ENCODE measurements around the gene RAPGEF4.
A peak's percentile ranks its signal among the peaks of the same experiment; 100 is the strongest.

Gene RAPGEF4

GRCh38 chr2:172836347-172836821, 100.7 kb downstream of the RAPGEF4 start:
- no peaks in the 10 kb centered on the region for H3K27me3 ChIP-seq (ENCODE audit: insufficient read depth, low read length)
- no peak overlapping the region for H3K9ac ChIP-seq (ENCODE audit: low read length)
- DNase-seq: peak; percentile 87 to 95
- H3K4ac ChIP-seq (ENCODE audit: low read depth, low read length): no peak overlapping the region
- H3K14ac ChIP-seq (ENCODE audit: low read length): peak overlapping the region; percentile 51
- H3K79me1 ChIP-seq (ENCODE audit: low read length): peaks cover 9% of the 10 kb centered on the region
- no peak overlapping the region for H4K91ac ChIP-seq (ENCODE audit: low read depth, low read length)
- no peak overlapping the region for H3K4me2 ChIP-seq (ENCODE audit: low read length)
- H3K36me3 ChIP-seq (ENCODE audit: control insufficient read depth in 1 of 2, insufficient read depth in 2 of 2, low read length in 2 of 2): no peaks in the 10 kb centered on the region
- H3K9me3 ChIP-seq (ENCODE audit: insufficient read depth, low read depth, low read length): no peaks in the 10 kb centered on the region
- H4K8ac ChIP-seq (ENCODE audit: low read depth, low read length): peak overlapping the region; percentile 44
- H2BK12ac ChIP-seq (ENCODE audit: low read length): peak overlapping the region; percentile 33
- H3K4me1 ChIP-seq (ENCODE audit: control insufficient read depth in 1 of 2, insufficient read depth in 2 of 2, low read length in 2 of 2): peaks cover 2 to 11% of the 10 kb centered on the region in 2 experiments
- H3K27ac ChIP-seq (ENCODE audit: low read depth, low read length): peak overlapping the region; percentile 36
- no peaks in the 10 kb centered on the region for H3K79me2 ChIP-seq (ENCODE audit: control insufficient read depth, insufficient read depth, low read length, poor library complexity)
- H2BK120ac ChIP-seq (ENCODE audit: insufficient read depth, low read length, poor library complexity): peak overlapping the region; percentile 65
- H2BK5ac ChIP-seq (ENCODE audit: low read depth, low read length, poor library complexity): no peak overlapping the region
- H3K4me3 ChIP-seq (ENCODE audit: low read depth, low read length): no peak overlapping the region
- H3K18ac ChIP-seq (ENCODE audit: low read length): no peak overlapping the region
- no peak overlapping the region for H2AK5ac ChIP-seq (ENCODE audit: low read length)
- H3K23ac ChIP-seq (ENCODE audit: low read length): peak overlapping the region; percentile 37
- WGBS (ENCODE audit: extremely low coverage, insufficient coverage, insufficient read length): no CpG with 5 or more reads among the region's 6 CpGs
- no peak overlapping the region for H4K12ac ChIP-seq (ENCODE audit: low read depth, low read length)
- H2AFZ ChIP-seq (ENCODE audit: insufficient read depth, low read length, poor library complexity): peak overlapping the region; percentile 6

- Histone ChIP-seq H3K18ac (ENCODE audit: low read length) (no peak overlapping the region), H3K27me3 (ENCODE audit: insufficient read depth, low read length) (no peaks in the 10 kb centered on the region), H3K23ac (ENCODE audit: low read length) (no peak overlapping the region), H3K4me3 (ENCODE audit: low read depth, low read length) (no peak overlapping the region), H3K4me2 (ENCODE audit: low read length) (no peak overlapping the region), H3K27ac (ENCODE audit: low read depth, low read length) (no peak overlapping the region), H3K4ac (ENCODE audit: low read depth, low read length) (no peak overlapping the region), H4K8ac (ENCODE audit: low read depth, low read length) (no peak overlapping the region), H2AFZ (ENCODE audit: insufficient read depth, low read length, poor library complexity) (no peak overlapping the region), H2AK5ac (ENCODE audit: low read length) (no peak overlapping the region), H2BK120ac (ENCODE audit: insufficient read depth, low read length, poor library complexity) (no peak overlapping the region), H2BK12ac (ENCODE audit: low read length) (no peak overlapping the region), H3K9me3 (ENCODE audit: insufficient read depth, low read depth, low read length) (no peaks in the 10 kb centered on the region), H3K36me3 (ENCODE audit: control insufficient read depth in 1 of 2, insufficient read depth in 2 of 2, low read length in 2 of 2) (no peaks in the 10 kb centered on the region), H4K12ac (ENCODE audit: low read depth, low read length) (no peak overlapping the region), H2BK5ac (ENCODE audit: low read depth, low read length, poor library complexity) (no peak overlapping the region), H3K14ac (ENCODE audit: low read length) (no peak overlapping the region), H3K79me2 (ENCODE audit: control insufficient read depth, insufficient read depth, low read length, poor library complexity) (no peaks in the 10 kb centered on the region), H4K91ac (ENCODE audit: low read depth, low read length) (no peak overlapping the region), H3K4me1 (ENCODE audit: control insufficient read depth in 1 of 2, insufficient read depth in 2 of 2, low read length in 2 of 2) (peaks cover 2 to 11% of the 10 kb centered on the region in 2 experiments), H3K79me1 (ENCODE audit: low read length) (peaks cover 9% of the 10 kb centered on the region), H3K9ac (ENCODE audit: low read length) (no peak overlapping the region)
- DNase-seq: peak; percentile 67 to 92
Observed at GRCh38 chr2:172836827-172837226, 101.2 kb downstream of the RAPGEF4 start.

GRCh38 chr2:172839446-172839845, 103.8 kb downstream of the RAPGEF4 start:
- H3K27me3 ChIP-seq (ENCODE audit: insufficient read depth, low read length): no peaks in the 10 kb centered on the region
- no peak overlapping the region for H2BK120ac ChIP-seq (ENCODE audit: insufficient read depth, low read length, poor library complexity)
- H4K12ac ChIP-seq (ENCODE audit: low read depth, low read length): no peak overlapping the region
- H3K79me1 ChIP-seq (ENCODE audit: low read length): peaks cover 9% of the 10 kb centered on the region
- no peaks in the 10 kb centered on the region for H3K79me2 ChIP-seq (ENCODE audit: control insufficient read depth, insufficient read depth, low read length, poor library complexity)
- no peak overlapping the region for H3K4me3 ChIP-seq (ENCODE audit: low read depth, low read length)
- no peaks in the 10 kb centered on the region for H3K9me3 ChIP-seq (ENCODE audit: insufficient read depth, low read depth, low read length)
- H3K18ac ChIP-seq (ENCODE audit: low read length): no peak overlapping the region
- H4K8ac ChIP-seq (ENCODE audit: low read depth, low read length): no peak overlapping the region
- H3K4me2 ChIP-seq (ENCODE audit: low read length): peak overlapping the region; percentile 8
- no peak overlapping the region for H2BK12ac ChIP-seq (ENCODE audit: low read length)
- H3K4me1 ChIP-seq (ENCODE audit: control insufficient read depth in 1 of 2, insufficient read depth in 2 of 2, low read length in 2 of 2): peaks cover 2 to 17% of the 10 kb centered on the region in 2 experiments
- no peak overlapping the region for H3K23ac ChIP-seq (ENCODE audit: low read length)
- peak; percentile 91 for DNase-seq
- H2AK5ac ChIP-seq (ENCODE audit: low read length): no peak overlapping the region
- WGBS (ENCODE audit: extremely low coverage, insufficient coverage, insufficient read length): no CpG with 5 or more reads among the region's 2 CpGs
- H3K4ac ChIP-seq (ENCODE audit: low read depth, low read length): no peak overlapping the region
- H3K14ac ChIP-seq (ENCODE audit: low read length): no peak overlapping the region
- H3K36me3 ChIP-seq (ENCODE audit: control insufficient read depth in 1 of 2, insufficient read depth in 2 of 2, low read length in 2 of 2): no peaks in the 10 kb centered on the region
- H2AFZ ChIP-seq (ENCODE audit: insufficient read depth, low read length, poor library complexity): no peak overlapping the region
- no peak overlapping the region for H4K91ac ChIP-seq (ENCODE audit: low read depth, low read length)
- no peak overlapping the region for H2BK5ac ChIP-seq (ENCODE audit: low read depth, low read length, poor library complexity)
- peak overlapping the region; percentile 23 for H3K27ac ChIP-seq (ENCODE audit: low read depth, low read length)
- no peak overlapping the region for H3K9ac ChIP-seq (ENCODE audit: low read length)

- no peak for DNase-seq
Observed at GRCh38 chr2:172842511-172843265, 107.0 kb downstream of the RAPGEF4 start.

More at GRCh38 chr2:172842511-172843265, 107.0 kb downstream of the RAPGEF4 start:
- no peak overlapping the region for H3K18ac ChIP-seq (ENCODE audit: low read length)
- H3K4me2 ChIP-seq (ENCODE audit: low read length): no peak overlapping the region
- H3K4me1 ChIP-seq (ENCODE audit: control insufficient read depth in 1 of 2, insufficient read depth in 2 of 2, low read length in 2 of 2): peaks cover 0 to 14% of the 10 kb centered on the region in 2 experiments
- H3K4me3 ChIP-seq (ENCODE audit: low read depth, low read length): no peak overlapping the region
- no peak overlapping the region for H3K14ac ChIP-seq (ENCODE audit: low read length)
- H2BK12ac ChIP-seq (ENCODE audit: low read length): peak overlapping the region; percentile 27
- no peak overlapping the region for H2AK5ac ChIP-seq (ENCODE audit: low read length)
- H3K79me1 ChIP-seq (ENCODE audit: low read length): peaks cover 7% of the 10 kb centered on the region
- H4K91ac ChIP-seq (ENCODE audit: low read depth, low read length): peak overlapping the region; percentile 26
- H3K9me3 ChIP-seq (ENCODE audit: insufficient read depth, low read depth, low read length): no peaks in the 10 kb centered on the region
- H3K36me3 ChIP-seq (ENCODE audit: control insufficient read depth in 1 of 2, insufficient read depth in 2 of 2, low read length in 2 of 2): no peaks in the 10 kb centered on the region
- H4K12ac ChIP-seq (ENCODE audit: low read depth, low read length): no peak overlapping the region
- H3K23ac ChIP-seq (ENCODE audit: low read length): no peak overlapping the region
- no peak overlapping the region for H3K9ac ChIP-seq (ENCODE audit: low read length)
- WGBS (ENCODE audit: extremely low coverage, insufficient coverage, insufficient read length): no CpG with 5 or more reads among the region's 5 CpGs
- H2BK5ac ChIP-seq (ENCODE audit: low read depth, low read length, poor library complexity): no peak overlapping the region
- H4K8ac ChIP-seq (ENCODE audit: low read depth, low read length): no peak overlapping the region
- no peak overlapping the region for H3K27ac ChIP-seq (ENCODE audit: low read depth, low read length)
- H3K79me2 ChIP-seq (ENCODE audit: control insufficient read depth, insufficient read depth, low read length, poor library complexity): no peaks in the 10 kb centered on the region
- H2AFZ ChIP-seq (ENCODE audit: insufficient read depth, low read length, poor library complexity): peak overlapping the region; percentile 17
- no peak overlapping the region for H3K4ac ChIP-seq (ENCODE audit: low read depth, low read length)
- H3K27me3 ChIP-seq (ENCODE audit: insufficient read depth, low read length): no peaks in the 10 kb centered on the region
- no peak overlapping the region for H2BK120ac ChIP-seq (ENCODE audit: insufficient read depth, low read length, poor library complexity)

Measured in trophoblast cell (in vitro differentiated cells and primary cell).